ENCODE results near the gene FOXRED2.
"Not testable (repeated sequence)": the region's sequence is repeated elsewhere in the genome, so short reads cannot be mapped to it uniquely, and the experiment has no call there.

Gene FOXRED2

GRCh38 chr22:36469094-36469710, 37.6 kb downstream of the FOXRED2 start:
- DNase-seq = no peak

GRCh38 chr22:36467946-36468345, 38.9 kb downstream of the FOXRED2 start:
- DNase-seq = no peak

- DNase-seq = no peak
Measured at GRCh38 chr22:36467042-36467810, 39.6 kb downstream of the FOXRED2 start.

GRCh38 chr22:36466258-36466657, 40.6 kb downstream of the FOXRED2 start:
- DNase-seq = no peak

GRCh38 chr22:36465232-36466021, 41.4 kb downstream of the FOXRED2 start:
- DNase-seq = no peak

GRCh38 chr22:36464715-36465231, 42.1 kb downstream of the FOXRED2 start:
- no peak for DNase-seq

- no peak for DNase-seq
Measured at GRCh38 chr22:36463783-36464184, 43.1 kb downstream of the FOXRED2 start.

- DNase-seq = peak; percentile 24
Measured at GRCh38 chr22:36461665-36462649, 44.9 kb downstream of the FOXRED2 start.

- DNase-seq = no peak
Measured at GRCh38 chr22:36460202-36460601, 46.6 kb downstream of the FOXRED2 start.

- no peak for DNase-seq
Measured at GRCh38 chr22:36457688-36458450, 49.0 kb downstream of the FOXRED2 start.

- DNase-seq = no peak
Measured at GRCh38 chr22:36456464-36456845, 50.4 kb downstream of the FOXRED2 start.

- DNase-seq = no peak
Measured at GRCh38 chr22:36455571-36456463, 51.0 kb downstream of the FOXRED2 start.

GRCh38 chr22:36454916-36455570, 51.8 kb downstream of the FOXRED2 start:
- peak; percentile 54 for DNase-seq

- DNase-seq = no peak
Measured at GRCh38 chr22:36453855-36454378, 52.9 kb downstream of the FOXRED2 start.

GRCh38 chr22:36452978-36453607, 53.7 kb downstream of the FOXRED2 start:
- not testable (repeated sequence) for DNase-seq

- no peak for DNase-seq
Measured at GRCh38 chr22:36452250-36452977, 54.4 kb downstream of the FOXRED2 start.

- not testable (repeated sequence) for DNase-seq
Measured at GRCh38 chr22:36450923-36451322, 55.9 kb downstream of the FOXRED2 start.

GRCh38 chr22:36449596-36450175, 57.2 kb downstream of the FOXRED2 start:
- no peak for DNase-seq
